Testis (tissue), 2 donors: ENCODE data around the gene CPSF7.

Experiments used
- CTCF ChIP-seq, 3 experiments: fragments of 450-650 bp in 2 of 3; fragments of 200-600 bp in 1 of 3; sonication (generic) in 1 of 3; IDR thresholded peaks; one replicate each; pipeline ENCODE4 v1.5.1; 2016 to 2019; ENCODE audit warnings: antibody characterized with exemption in 3 of 3, mild to moderate bottlenecking in 2 of 3, moderate library complexity in 1 of 3
- POLR2A ChIP-seq: fragments of 450-650 bp; IDR thresholded peaks from one replicate; pipeline ENCODE4 v1.6.1; 2017; ENCODE audit warnings: antibody characterized with exemption, mild to moderate bottlenecking, moderate library complexity

- TF ChIP-seq CTCF (IDR thresholded peaks at IDR 0.05) (no peak), POLR2A (no peak)
Observed at GRCh38 chr11:61422226-61422625, 7.5 kb downstream of the CPSF7 start.
